ENCODE measurements around the gene ANKRD13B. TPM values are rescaled to one million over a fixed set of nuclear protein-coding genes. Genes with fewer than 3 reads are reported as not detected.
"Not testable (repeated sequence)": the region's sequence is repeated elsewhere in the genome, so short reads cannot be mapped to it uniquely, and the experiment has no call there.

Gene ANKRD13B
- polyA plus RNA-seq (2013, experiment 1 of 2; ENCODE audit: insufficient read length) = 11.7 TPM
- polyA plus RNA-seq (2013, experiment 2 of 2; ENCODE audit: insufficient read length) = 12.5 TPM

GRCh38 chr17:29592850-29593551, at the start of gene ANKRD13B:
Gene ANKRD13B (plus strand): TSS chr17:29593132. CDS start chr17:29593622, 490 bp downstream.
- DNase-seq = no peak

DNA sequence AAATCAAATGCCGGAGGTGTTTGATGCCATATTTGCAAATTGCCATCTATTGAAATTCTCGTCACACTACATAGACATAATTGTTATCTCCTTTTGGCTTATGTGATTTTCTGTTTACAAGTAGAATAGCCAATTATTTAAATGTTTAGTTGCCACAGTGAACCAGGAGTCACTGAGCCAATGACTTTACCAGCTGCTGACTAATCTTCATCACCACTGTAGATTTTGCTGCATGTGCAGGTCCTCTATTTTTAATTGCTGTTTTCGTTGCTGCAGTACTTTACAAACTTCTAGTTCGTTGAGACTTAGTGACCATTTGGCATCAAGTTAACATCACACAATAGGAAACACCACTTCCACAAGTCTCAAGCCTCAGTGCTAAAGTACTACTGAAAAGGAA, 48.9 kb upstream of the ANKRD13B start:
- no peak for DNase-seq

- no peak for DNase-seq
Measured at GRCh38 chr17:29546085-29546484, 46.8 kb upstream of the ANKRD13B start.

GRCh38 chr17:29546830-29547229, 46.1 kb upstream of the ANKRD13B start:
- no peak for DNase-seq

GRCh38 chr17:29549177-29549923, 43.6 kb upstream of the ANKRD13B start:
- peak; percentile 41 for DNase-seq

DNA sequence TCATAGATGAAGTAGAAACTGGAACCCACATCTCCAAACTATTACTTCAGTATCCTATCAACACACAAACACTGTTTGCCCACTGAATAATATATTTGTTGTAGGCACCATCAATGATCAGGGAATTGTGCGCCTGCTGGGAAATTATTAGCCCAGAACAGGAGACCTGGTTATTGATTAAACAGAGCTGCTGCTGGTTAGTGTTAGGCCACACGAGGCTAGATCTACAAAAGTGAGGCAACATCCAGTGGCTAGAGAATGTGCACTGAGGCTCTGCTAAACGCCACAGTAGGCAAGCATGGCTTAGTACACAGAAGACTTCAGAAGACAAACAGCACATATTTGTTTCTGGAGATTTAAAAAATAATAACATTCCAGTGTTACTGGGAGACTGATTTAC, 37.1 kb upstream of the ANKRD13B start:
- DNase-seq = no peak

DNA sequence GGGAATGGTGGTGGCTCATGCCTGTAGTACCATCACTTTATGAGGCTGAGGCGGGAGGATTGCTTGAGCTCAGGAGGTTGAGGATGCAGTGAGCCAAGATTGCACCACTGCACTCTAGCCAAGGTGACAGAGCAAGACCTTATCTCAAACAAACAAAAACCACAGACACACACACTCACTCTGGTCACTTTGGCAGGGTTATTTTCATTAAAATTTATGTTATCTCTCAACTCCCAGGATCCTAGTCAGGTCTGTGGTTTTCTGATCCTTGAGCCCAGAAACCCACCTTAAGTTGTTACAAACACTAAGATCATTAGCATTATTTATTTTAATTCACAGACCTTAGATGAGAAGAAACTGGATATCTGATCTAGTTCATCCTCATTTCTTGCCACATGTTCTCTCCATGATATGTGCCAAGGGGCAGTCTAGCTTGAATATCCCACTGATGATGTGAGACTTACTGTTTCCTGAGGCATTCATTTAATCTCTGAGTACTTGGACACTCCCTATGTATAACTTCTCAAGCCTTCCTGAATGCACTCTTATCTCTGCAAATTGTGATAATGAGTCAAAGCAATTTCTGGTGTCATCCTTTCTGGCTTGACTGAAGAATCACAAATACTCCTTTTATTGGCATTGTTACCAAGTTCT, 35.7 kb upstream of the ANKRD13B start:
- no peak for DNase-seq

GRCh38 chr17:29557739-29558116, 35.2 kb upstream of the ANKRD13B start:
- DNase-seq = no peak

GRCh38 chr17:29558139-29558538, 34.8 kb upstream of the ANKRD13B start:
- DNase-seq = not testable (repeated sequence)

DNA sequence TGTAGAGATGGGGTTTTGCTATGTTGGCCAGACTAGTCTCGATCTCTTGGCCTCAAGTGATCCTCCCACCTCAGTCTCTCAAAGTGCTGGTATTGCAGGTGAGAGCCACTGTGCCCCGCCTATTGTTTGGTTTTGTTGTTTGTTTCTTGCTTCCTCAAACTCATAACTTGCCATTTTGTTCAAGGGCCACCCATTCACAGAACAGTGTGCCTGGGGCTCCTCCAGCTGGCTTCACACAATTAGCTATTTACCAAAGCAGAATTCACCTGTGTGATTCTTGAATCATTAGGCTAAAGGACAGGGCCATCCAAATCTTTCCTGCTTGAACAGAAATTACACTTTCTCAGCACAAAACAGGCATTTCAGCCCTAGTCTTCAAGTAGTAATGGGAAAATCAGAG, 33.3 kb upstream of the ANKRD13B start:
- no peak for DNase-seq

- DNase-seq = no peak
Measured at GRCh38 chr17:29560316-29560715, 32.6 kb upstream of the ANKRD13B start.

GRCh38 chr17:29561554-29562517, 31.1 kb upstream of the ANKRD13B start:
- no peak for DNase-seq

DNA sequence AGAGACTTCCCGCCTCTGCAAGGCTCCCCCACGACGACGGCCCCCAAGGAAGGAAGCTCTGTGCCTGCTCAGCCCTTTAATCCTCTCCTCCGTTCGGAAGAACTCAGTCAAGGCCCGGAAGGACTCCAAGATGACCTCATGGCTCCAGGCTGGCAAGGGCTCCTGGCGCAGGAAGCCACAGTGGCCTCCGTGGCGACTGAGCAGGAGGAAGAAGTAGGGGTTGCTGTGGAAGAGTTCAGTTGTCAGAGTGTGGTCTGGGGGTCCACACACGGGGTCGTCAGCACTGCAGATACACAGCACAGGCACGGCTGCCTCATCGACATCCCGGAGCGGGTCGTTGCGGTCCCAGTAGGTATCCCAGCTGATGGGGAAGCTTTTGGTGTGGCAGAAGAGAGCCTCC, 30.3 kb upstream of the ANKRD13B start:
- no peak for DNase-seq

- no peak for DNase-seq
Measured at GRCh38 chr17:29563816-29564215, 29.1 kb upstream of the ANKRD13B start.

DNA sequence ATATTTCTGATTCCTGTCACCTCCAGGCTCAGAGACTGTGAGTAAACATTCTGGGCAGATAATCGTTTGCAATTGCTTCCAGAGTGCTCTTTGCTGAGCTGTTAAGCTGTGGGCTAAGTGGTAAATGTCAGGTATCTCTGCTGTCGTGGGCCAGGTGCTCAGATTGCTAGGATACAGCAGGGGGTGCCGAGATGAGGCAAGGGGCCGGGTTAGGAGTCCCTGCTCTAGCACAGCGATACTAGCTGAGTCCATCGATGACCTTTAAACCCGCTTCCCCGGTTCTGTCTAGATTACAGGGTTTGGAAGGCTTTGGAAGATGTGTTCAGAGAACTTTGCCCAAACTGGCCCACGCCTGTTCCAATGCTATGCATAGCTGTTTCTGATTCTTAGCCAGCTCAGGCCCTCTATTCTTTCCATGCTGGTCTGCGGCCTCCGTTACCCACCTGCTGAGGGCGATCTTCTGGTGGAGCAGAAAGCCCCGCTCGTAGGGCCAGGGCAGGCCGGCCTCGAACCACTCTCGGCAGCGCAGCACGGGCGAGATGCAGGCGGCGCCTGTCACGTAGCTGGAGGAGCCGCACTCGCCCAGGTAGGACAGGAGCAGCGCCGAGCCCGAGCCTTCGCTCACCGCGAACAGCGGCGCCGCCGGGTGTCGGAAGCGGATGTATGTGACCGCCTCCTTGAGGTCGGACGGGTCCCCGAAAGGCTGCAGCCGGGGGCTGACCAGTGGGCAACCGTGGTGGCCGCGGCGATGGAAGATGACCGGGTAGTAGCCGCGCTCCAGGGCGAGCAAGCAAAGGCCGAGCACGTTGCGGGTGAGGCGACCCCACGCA, 27.1 kb upstream of the ANKRD13B start:
- DNase-seq = no peak

GRCh38 chr17:29566473-29567303, 26.2 kb upstream of the ANKRD13B start, which contains the start of gene ABHD15:
Gene ABHD15 (minus strand): TSS chr17:29567037. CDS start chr17:29566966, 71 bp downstream.
- DNase-seq = peak; percentile 72

DNA sequence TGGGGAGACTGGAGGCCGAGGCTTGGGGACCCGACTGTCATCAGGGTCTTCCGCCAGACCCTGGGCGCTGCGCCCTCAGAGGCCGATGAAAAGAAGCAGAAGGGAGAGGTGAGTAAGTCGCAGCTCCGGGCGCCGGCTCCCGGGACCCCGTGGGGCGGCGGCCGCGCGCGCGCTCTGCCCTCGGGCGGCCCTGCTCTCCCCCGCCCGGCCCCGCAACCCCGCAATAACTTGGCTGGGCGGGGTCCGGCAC, 25.7 kb upstream of the ANKRD13B start:
- no peak for DNase-seq

GRCh38 chr17:29567554-29568330, 25.2 kb upstream of the ANKRD13B start:
- DNase-seq = peak; percentile 59
